Endothelial cell of umbilical vein (primary cell): ENCODE data around the gene OTOGL. TPM values are rescaled to one million over a fixed set of nuclear protein-coding genes. Genes with fewer than 3 reads are reported as not detected.

ENCODE experiments used
- BruUV-seq: library from RNA; stranded (reverse); fragments of 400-500 nt; replicated peaks from 2 replicates; lab custom pipeline; 2021; lab: Mats Ljungman, UMichigan
- CTCF ChIA-PET: fragments of 300-600, 350-600 bp; sonication (Branson Sonifier 250); formaldehyde crosslinking; loops from one replicate; lab custom pipeline; 2021; ENCODE audit warnings: antibody characterized with exemption, inconsistent platforms; lab: Charles Lee
- POLR2A ChIA-PET: fragments of 300-600, 350-600 bp; sonication (Branson Sonifier 250); formaldehyde crosslinking; loops from one replicate; lab custom pipeline; 2021; ENCODE audit warnings: antibody characterized with exemption, inconsistent platforms; lab: Charles Lee
- DNase-seq: peaks from one replicate; pipeline ENCODE4 v3.0.0-alpha.2; 2011; ENCODE audit warnings: low read depth, low spot score
- FAIRE-seq: peaks from 2 replicates; lab custom pipeline; 2011; peaks lifted over from hg19 to GRCh38; lab: Jason Lieb, UNC
- H2AFZ ChIP-seq: 2 replicates; pipeline ENCODE4 v1.6.0; 2012; ENCODE audit warnings: low read depth, low read length, control low read depth, inconsistent platforms
- H3K27ac ChIP-seq: 2 replicates; pipeline ENCODE4 v1.5.1; 2011; ENCODE audit warnings: low read depth, mild to moderate bottlenecking, control low read depth, low read length, moderate library complexity; ENCODE audit not compliant: insufficient read depth
- H3K27me3 ChIP-seq, 2 experiments: 2 replicates each; pipeline versions ENCODE4 v1.6.0 to v1.6.1; 2011; ENCODE audit warnings: low read length in 2 of 2, mixed read lengths in 1 of 2; ENCODE audit not compliant: control insufficient read depth in 2 of 2, insufficient read depth in 2 of 2
- H3K36me3 ChIP-seq, 2 experiments: 2 replicates in 1 of 2; 3 replicates in 1 of 2; pipeline ENCODE4 v1.5.1; 2011; ENCODE audit warnings: low read length in 2 of 2, mild to moderate bottlenecking in 1 of 2, moderate library complexity in 1 of 2; ENCODE audit not compliant: control insufficient read depth in 2 of 2, insufficient read depth in 2 of 2; ENCODE audit errors: extremely low read depth in 1 of 2
- H3K4me1 ChIP-seq: 3 replicates; pipeline ENCODE4 v1.5.1; 2011; ENCODE audit warnings: mild to moderate bottlenecking, low read length; ENCODE audit not compliant: control insufficient read depth, insufficient read depth; ENCODE audit errors: extremely low read depth
- H3K4me2 ChIP-seq: 2 replicates; pipeline ENCODE4 v1.6.1; 2011; ENCODE audit warnings: low read length, control low read depth, mixed read lengths; ENCODE audit not compliant: insufficient read depth
- H3K4me3 ChIP-seq, 3 experiments: fragments of 200-600 bp in 1 of 3; sonication (generic), shearing (Covaris generic) in 1 of 3; replicated peaks in 1 of 3; 2 replicates each; pipeline ENCODE4 v1.5.1; 2011 to 2016; ENCODE audit warnings: control low read depth in 3 of 3, low read length in 3 of 3, mild to moderate bottlenecking in 2 of 3, inconsistent platforms in 1 of 3, low read depth in 1 of 3, moderate library complexity in 1 of 3; ENCODE audit not compliant: insufficient read depth in 1 of 3
- H3K79me2 ChIP-seq: 2 replicates; pipeline ENCODE4 v1.6.0; 2012; ENCODE audit warnings: low read length, inconsistent platforms; ENCODE audit not compliant: control insufficient read depth, insufficient read depth
- H3K9ac ChIP-seq: replicated peaks from 2 replicates; pipeline ENCODE3; 2011; ENCODE audit warnings: low read length, control low read depth; ENCODE audit not compliant: insufficient read depth; ENCODE audit errors: extremely low read depth
- H3K9me1 ChIP-seq: replicated peaks from 3 replicates; pipeline ENCODE4 v1.6.0; 2011; ENCODE audit warnings: mild to moderate bottlenecking, low read length; ENCODE audit not compliant: control insufficient read depth, insufficient read depth; ENCODE audit errors: extremely low read depth
- H3K9me3 ChIP-seq: replicated peaks from 2 replicates; pipeline ENCODE4 v1.5.1; 2012; ENCODE audit warnings: low read length, inconsistent platforms; ENCODE audit not compliant: control insufficient read depth, insufficient read depth
- H4K20me1 ChIP-seq: replicated peaks from 2 replicates; pipeline ENCODE3; 2011; ENCODE audit warnings: mild to moderate bottlenecking, low read length; ENCODE audit not compliant: control insufficient read depth, insufficient read depth; ENCODE audit errors: extremely low read depth
- CTCF ChIP-seq, 2 donors: IDR thresholded peaks; 1 replicate in 1 of 2; 2 replicates in 1 of 2; pipeline ENCODE4 v1.5.1; 2011; ENCODE audit warnings: low read length in 2 of 2, mild to moderate bottlenecking in 2 of 2, moderate library complexity in 2 of 2, control low read depth in 1 of 2, inconsistent platforms in 1 of 2, low read depth in 1 of 2; ENCODE audit not compliant: insufficient read depth in 1 of 2; ENCODE audit errors: extremely low read depth in 1 of 2
- EZH2 ChIP-seq: IDR thresholded peaks from 2 replicates; pipeline ENCODE4 v1.6.1; 2012; ENCODE audit warnings: borderline replicate concordance, low read depth, mild to moderate bottlenecking, moderate library complexity, low read length, inconsistent platforms; ENCODE audit not compliant: severe bottlenecking
- FOS ChIP-seq: IDR thresholded peaks from 2 replicates; pipeline ENCODE4 v1.6.1; 2011; ENCODE audit warnings: mild to moderate bottlenecking, low read length, moderate library complexity, borderline replicate concordance; ENCODE audit not compliant: insufficient read depth
- GATA2 ChIP-seq: IDR thresholded peaks from 2 replicates; pipeline ENCODE4 v1.7.0; 2011; ENCODE audit warnings: low read depth, mild to moderate bottlenecking, moderate library complexity, mixed read lengths, low read length; ENCODE audit not compliant: insufficient read length, insufficient read depth
- JUN ChIP-seq: IDR thresholded peaks from 2 replicates; pipeline ENCODE4 v1.6.1; 2011; ENCODE audit warnings: borderline replicate concordance, low read depth; ENCODE audit not compliant: insufficient read length, insufficient read depth
- MYC ChIP-seq: IDR thresholded peaks from one replicate; pipeline ENCODE4 v1.6.1; 2011; ENCODE audit warnings: mild to moderate bottlenecking, low read depth, low read length
- POLR2A ChIP-seq: IDR thresholded peaks from 2 replicates; pipeline ENCODE4 v1.6.1; 2012; ENCODE audit warnings: low read depth, mild to moderate bottlenecking, control low read depth, low read length
- POLR2AphosphoS5 ChIP-seq: IDR thresholded peaks from 2 replicates; pipeline ENCODE4 v1.6.1; 2012; ENCODE audit warnings: low read depth, mild to moderate bottlenecking, control low read depth, low read length, moderate library complexity; ENCODE audit not compliant: insufficient read depth
- dilution Hi-C: fragments of 300-500 bp; cut with MboI; formaldehyde crosslinking; loops from one replicate; pipeline ENCODE4 v1.15.0; 2019; ENCODE audit warnings: low sequenced_read_pairs; ENCODE audit not compliant: extremely low pct_ligation_motif_present
- intact Hi-C: fragments of 100-400 bp; cut with micrococcal nuclease; formaldehyde crosslinking; loops from one replicate; pipeline ENCODE4 v1.10.0; 2022
- polyA plus RNA-seq, 4 experiments: library from polyadenylated mRNA; depleted of rRNA in 3 of 4; stranded (reverse) in 3 of 4; unstranded in 1 of 4; fragments of >200 nt; gene quantifications; 2 replicates each; pipeline versions ENCODE4 v1.2.1 to v1.2.3, GENCODE V29; 2011 to 2012; ENCODE audit warnings: missing spikeins in 1 of 4
- total RNA-seq: library from RNA; stranded (reverse); gene quantifications from 2 replicates; pipeline ENCODE4 v1.2.3, GENCODE V29; 2021
- TF ChIP-seq, protein P1 (sequence below): IDR thresholded peaks from 2 replicates; pipeline ENCODE4 v1.6.1; 2011; ENCODE audit not compliant: insufficient read depth, insufficient read length

OTOGL gene
- total and polyA plus RNA-seq, 2 donors (not counting 3 experiments of a cell fraction or from before 2014, with no cell fraction given), result 1.4 to 2.0 TPM

GRCh38 chr12:80165746-80166145 lies 66.4 kb downstream of the OTOGL start:
- Histone ChIP-seq H3K79me2 (no peaks in the 10 kb centered on the region), H3K4me3 (no peak overlapping the region), H3K9me1 (no peaks in the 10 kb centered on the region), H3K4me2 (no peak overlapping the region), H3K36me3 (no peaks in the 10 kb centered on the region), H3K27ac (no peak overlapping the region), H2AFZ (no peak overlapping the region), H3K4me1 (no peaks in the 10 kb centered on the region), H4K20me1 (no peaks in the 10 kb centered on the region), H3K9me3 (no peaks in the 10 kb centered on the region), H3K9ac (no peak overlapping the region), H3K27me3 (peaks cover 0 to 4% of the 10 kb centered on the region in 2 experiments)
- dilution Hi-C loops (no loop called here), intact Hi-C loops (loop anchor here (10.0 kb wide), 1 partner anchor 51 kb away; no protein-coding TSS in a partner anchor)
- DNase-seq (no peak), FAIRE-seq (no peak)
- BruUV-seq, result no TSS peak
- POLR2A ChIA-PET, result no interaction called here
- TF ChIP-seq EZH2 (no peak), CTCF (IDR thresholded peaks at IDR 0.05; ENCODE audit: extremely low read depth in 1 of 2, insufficient read depth in 1 of 2, low read depth in 1 of 2, low read length in 2 of 2) (no peak), JUN (no peak), FOS (no peak), GATA2 (no peak), POLR2AphosphoS5 (no peak), MYC (no peak), POLR2A (no peak)
- TF ChIP-seq, protein P1, sequence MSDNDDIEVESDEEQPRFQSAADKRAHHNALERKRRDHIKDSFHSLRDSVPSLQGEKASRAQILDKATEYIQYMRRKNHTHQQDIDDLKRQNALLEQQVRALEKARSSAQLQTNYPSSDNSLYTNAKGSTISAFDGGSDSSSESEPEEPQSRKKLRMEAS, result no peak
- CTCF ChIA-PET, result interaction anchor here (1.0 kb wide), 2 partner anchors 9 to 279 kb away, joined by 3 read pairs; no protein-coding TSS in a partner anchor
